Spleen (tissue), 7 donors: Measurements from ENCODE around the gene HNF1A.

Experiments
- CTCF ChIP-seq, 11 experiments: fragments of 200-600 bp in 7 of 11; fragments of 450-650 bp in 4 of 11; sonication (generic) in 4 of 11; IDR thresholded peaks in 8 of 11; conservative IDR thresholded peaks in 3 of 11; 1 replicate in 7 of 11; 2 replicates in 4 of 11; pipeline versions ENCODE4 v1.4.0 to v1.8.0; 2016 to 2021; ENCODE audit warnings: antibody characterized with exemption in 11 of 11, inconsistent platforms in 4 of 11, mild to moderate bottlenecking in 1 of 11
- POLR2A ChIP-seq, 3 donors: fragments of 450-650 bp; IDR thresholded peaks; one replicate each; pipeline ENCODE4 v1.5.1; 2017; ENCODE audit warnings: antibody characterized with exemption in 3 of 3, mild to moderate bottlenecking in 1 of 3
- POLR2AphosphoS5 ChIP-seq, 3 donors: sonication (generic); formaldehyde crosslinking; IDR thresholded peaks; one replicate each; pipeline ENCODE4 v1.5.1; 2017; ENCODE audit warnings: antibody characterized with exemption in 3 of 3
- donor health status: DM: no; HTN: no; CAD: no; lungs with moderate emphysema.
- donor health status: DM: no; HTN: no; CAD: no.
- donor health status: DM: no; HTN: no; CAD: no.

GRCh38 chr12:120944645-120945217, 33.6 kb upstream of the HNF1A start:
- TF ChIP-seq POLR2A (IDR thresholded peaks at IDR 0.05) (no peak), CTCF (IDR thresholded peaks at IDR 0.05 in 8 of 11, conservative IDR thresholded peaks at IDR 0.05 in 3 of 11) (peak; percentile 21 to 75 (median 66)), POLR2AphosphoS5 (IDR thresholded peaks at IDR 0.05) (no peak)
